Head of caudate nucleus (tissue), 42 donors: ENCODE measurements around the gene SPTBN5.

ENCODE experiments used
- DNase-seq, 42 donors: peaks; one replicate each; pipeline versions ENCODE4 v3.0.0 to v3.0.0-alpha.2; 2020 to 2021; ENCODE audit warnings: mixed read lengths in 7 of 42
- intact Hi-C: fragments of 100-400 bp; cut with DNase I; formaldehyde crosslinking; loops from one replicate; pipeline ENCODE4 v1.15.0; 2022

SPTBN5 gene

DNA sequence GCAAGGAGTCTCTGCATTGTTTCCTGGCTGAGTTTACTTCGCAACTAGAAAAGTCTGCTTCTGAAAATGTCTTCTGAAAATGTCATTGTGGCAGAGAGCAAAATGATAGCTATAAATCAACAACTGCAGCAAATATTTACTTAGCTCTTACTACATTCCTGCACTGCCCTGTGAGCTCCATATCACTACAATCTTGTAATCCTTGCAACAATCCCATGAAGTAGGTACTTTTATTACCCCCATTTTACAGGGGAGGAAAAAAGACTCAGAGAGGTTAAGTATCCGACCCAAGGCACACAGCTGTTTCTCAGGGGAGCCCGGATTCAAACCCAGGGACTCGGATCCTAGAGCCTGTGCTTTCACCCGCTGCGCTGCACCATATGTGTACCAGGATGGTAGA is 34.2 kb upstream of the SPTBN5 start:
- no peak for DNase-seq
- intact Hi-C loops = no loop called here

DNA sequence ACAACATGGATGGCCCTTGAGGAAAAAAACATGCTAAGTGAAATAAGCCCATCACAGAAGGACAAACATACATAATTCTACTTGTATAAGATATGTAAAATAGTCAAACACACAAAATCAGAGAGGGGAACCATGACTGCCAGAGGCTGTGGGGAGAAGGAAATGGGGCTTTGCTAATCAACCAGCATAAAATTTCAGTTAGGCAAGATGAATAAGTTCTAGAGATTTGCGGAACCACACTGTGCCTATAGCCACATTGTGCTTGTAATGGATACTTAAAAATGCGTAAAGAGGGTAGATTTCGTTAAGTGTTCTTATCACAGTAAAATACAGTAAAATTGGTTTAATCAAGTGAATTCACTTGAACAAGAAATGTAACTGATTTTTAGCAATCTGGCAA is 33.7 kb upstream of the SPTBN5 start:
- DNase-seq = no peak
- intact Hi-C loops = no loop called here

DNA sequence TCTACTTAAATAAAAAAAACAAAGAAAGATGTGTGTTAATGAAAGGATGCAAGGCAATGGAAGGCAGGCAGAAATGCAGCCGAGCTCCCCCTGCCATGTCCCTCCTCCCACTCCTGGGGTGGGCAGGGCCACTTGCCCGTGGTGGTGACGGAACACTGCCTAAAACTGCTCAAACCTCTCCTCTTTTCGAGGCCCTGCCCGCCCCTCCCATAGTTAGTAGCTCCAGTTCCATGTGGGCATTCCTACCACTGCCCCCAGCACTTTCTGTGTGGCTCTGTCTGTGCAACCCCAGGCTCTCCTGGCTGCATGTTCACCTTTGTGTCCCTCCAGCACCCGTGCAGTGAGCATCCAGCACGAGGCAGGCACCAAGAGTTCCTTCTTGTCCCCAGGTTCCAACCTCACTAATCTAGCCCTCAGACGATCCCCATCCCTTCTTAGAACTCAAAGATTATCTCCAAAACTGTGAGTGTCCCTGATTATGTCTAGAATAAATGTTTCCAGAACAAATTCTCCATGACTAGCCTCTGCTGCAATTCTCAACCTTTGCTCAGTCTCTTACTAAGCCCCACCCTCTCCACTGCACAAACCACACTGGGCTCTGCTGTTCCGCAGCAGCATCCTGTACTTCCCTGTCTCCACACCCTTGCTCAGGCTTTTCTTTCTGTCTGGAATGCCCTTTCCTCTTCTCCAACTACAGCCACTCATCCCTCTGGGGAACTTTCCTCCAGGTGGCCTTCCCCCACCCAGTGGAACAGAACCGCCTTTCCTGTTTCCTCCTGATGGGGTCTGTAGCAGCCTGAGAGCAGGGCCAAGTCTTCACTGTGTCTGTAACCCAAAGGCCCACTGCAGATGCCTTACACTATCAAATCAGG is 32.6 kb upstream of the SPTBN5 start:
- intact Hi-C loops = no loop called here
- no peak for DNase-seq

DNA sequence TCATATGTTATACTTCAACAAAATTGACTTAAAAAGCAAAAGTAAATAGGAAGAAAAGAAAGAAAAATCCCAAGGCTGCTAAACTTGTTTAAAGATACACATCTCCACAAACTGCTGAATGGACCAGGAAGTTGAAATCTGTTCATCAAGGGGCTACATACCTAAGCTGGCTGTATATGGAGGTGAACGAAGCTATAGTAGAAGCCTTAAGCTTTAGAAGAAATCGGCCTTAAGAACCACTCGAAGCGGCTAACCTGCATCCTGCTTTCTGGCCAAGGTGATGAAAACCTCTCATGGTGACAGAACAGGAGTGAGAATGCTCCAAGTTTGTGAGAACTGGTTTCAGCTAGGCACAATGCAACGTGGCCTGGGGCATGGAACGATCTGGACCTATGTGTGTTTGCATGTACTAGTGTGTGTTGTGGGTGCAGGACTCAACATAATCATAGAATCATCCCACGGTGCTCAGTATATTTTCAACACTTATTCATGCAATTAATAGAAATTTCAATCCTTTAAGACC is 31.3 kb upstream of the SPTBN5 start:
- intact Hi-C loops = no loop called here
- no peak for DNase-seq

DNA sequence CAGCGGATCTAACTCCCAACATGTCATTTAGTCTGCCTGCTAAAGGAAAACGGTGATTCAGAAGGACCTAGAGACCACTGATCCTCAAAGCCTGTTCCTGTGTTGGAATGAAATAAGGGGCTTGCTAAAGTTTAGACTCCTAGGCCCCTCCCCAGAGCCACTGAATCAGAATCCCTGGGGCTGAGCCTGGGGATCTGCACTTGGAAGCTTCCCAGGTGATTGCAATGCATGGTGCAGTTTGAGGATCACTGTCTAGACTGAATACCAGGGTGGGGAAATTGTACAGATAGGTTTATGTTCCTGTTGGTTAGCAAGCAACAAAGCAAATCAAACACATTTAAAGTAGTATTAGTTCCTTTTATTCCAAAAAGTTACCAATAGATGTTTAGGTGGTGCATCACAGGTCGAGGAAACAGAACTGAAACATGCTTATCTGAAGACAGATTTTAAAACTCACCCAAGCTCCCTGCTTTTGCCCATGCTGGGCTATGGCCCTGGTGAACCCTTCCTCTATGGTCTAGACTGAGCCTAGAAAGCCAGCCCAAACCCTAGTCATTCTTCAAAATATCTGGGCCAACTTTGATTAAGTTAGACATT is 29.6 kb upstream of the SPTBN5 start:
- DNase-seq = no peak
- intact Hi-C loops = no loop called here

DNA sequence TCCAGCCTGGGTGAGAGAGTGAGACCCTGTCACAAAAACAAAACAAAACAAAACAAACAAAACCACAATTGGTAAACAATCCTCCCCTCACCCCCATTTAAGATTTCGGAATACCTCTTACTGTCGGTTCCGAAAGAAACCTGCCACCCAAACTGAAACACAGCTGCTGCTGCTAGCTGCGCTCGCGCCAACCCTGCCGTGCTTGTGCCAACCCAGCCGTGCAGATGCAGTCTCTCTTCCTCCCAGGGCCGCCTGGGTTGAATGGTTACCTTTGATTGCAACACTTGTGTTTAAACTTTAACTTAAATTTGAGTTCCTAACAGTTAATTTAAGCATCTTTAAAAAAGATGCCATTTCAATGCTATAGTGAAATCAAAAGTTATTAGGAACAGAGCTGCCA is 28.5 kb upstream of the SPTBN5 start:
- intact Hi-C loops = no loop called here
- no peak for DNase-seq

DNA sequence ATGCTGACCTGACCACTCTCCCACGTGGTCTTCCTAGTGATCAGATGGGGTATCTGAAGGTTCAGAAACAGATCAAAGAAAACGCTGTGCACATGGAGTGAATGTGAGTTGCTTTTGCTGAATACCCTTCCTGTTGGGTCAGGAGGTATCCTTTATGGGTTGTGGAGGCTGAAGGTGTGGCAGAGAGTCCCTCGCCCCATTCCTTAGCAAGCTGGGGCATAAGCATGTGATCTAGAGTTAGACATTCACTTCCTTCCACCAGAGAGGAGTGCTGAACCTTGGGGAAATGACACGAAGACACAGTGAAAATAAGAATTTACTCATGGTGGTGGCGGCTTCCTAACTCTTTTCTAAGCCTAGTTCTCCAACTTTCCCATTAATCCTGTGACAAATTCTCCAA is 27.8 kb upstream of the SPTBN5 start:
- DNase-seq = no peak

DNA sequence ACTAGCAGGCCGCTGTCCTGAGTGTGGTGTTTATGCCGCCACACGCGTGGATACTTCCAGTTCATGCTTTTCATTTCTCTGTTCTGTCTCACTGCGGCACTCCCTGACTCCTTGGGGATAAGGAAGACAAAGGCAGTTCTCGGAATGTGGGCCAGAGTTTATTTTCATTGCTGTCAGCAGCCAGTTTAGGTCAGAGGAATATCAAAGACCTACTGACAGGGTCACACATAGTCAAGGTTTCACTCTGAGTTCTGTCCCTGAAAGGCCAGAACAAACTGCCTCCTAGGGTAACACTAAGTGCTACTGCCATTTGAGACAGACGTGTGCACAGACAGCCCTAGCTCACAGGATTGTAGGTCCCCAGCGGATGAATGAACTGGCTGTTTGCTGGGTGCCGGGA is 27.3 kb upstream of the SPTBN5 start:
- intact Hi-C loops = no loop called here
- DNase-seq = no peak

More for the DNA sequence above, 27.8 kb upstream of the SPTBN5 start:
- intact Hi-C loops = no loop called here

DNA sequence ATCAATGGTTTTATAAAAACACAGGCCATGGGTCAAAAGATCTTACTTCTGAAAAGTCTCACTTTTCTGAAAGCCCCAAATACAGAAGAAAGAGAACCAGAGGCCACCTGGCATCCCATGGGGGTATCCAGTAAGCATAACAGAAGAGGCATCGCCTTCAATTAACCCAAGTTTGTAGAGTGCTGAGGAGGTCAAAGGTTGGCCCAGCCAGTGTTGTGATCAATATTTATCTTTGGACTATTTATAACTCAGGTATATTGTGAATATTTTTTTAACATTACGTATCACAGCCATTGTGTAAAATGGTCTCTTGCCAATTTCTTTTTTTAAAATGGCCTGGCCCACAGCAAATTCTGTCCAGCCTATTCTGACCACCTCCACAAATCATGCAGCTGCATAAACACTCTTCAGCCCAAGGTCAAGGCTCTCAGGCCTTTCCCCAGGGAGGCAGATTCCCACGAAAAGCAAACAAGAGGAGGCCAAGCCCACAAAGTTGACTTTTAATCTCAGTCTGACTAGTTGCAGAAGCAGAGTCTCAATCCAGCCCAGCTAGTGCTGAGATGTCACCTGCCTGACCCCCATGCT is 26.2 kb upstream of the SPTBN5 start:
- intact Hi-C loops = no loop called here
- DNase-seq = no peak

DNA sequence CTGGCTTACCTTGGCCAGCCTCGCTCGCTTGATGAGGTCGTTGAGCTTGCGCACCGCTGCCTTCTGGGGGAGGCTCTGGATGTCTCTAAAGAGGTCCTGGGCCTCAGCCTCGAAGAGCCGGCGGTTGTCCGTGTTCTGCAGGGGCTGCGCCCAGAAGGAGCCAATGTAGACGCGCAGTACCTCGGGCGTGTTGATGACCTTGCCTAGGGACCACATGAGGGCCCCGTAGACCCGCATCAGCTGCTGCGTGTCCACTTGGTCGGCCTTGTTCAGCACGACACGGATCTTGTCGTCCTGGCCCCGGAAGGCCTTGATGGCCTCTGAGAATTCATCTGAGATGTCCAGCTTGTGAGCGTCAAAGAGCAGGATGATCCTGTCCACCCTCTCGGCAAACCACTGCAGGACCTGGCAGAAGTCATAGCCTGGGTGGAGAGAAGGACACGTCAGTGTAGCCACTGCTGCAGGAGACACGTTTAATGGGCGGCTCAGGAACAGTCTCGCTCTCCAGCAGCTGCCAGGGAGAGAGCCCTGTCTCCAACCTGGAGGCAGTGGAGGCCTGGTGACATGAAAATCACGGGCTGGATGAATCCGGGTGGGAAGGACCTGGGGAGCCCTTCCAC is 25.5 kb upstream of the SPTBN5 start:
- intact Hi-C loops = no loop called here
- no peak for DNase-seq

DNA sequence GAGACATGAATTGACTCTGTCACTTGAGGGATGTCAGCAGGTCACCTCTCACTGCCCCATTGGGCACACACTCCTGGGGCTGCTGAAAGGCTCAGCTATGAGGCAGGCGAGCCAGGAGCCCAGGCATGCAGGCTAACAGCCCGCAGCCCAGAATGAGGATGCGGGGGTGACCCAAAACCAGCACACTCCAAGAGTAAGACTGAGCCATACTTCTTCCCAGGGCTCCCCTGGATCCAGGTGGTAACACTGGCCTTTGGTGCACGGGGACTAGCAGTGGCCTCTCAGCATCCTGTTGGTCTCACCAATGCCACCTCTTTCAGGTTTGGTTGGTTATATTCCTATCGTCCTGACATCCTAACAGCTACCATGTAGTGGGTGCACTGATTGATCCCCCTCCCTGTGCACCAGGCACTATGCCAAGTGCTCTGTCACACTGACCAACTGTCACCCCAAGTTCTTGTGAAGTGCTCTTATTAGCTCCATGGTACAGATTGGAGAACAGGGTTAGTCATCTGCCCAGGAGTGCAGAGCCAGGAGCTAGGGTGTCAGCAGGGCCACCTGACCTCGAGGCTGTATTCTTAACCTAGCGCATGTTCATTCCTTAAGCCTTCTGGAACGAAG is 24.8 kb upstream of the SPTBN5 start:
- DNase-seq = no peak
- intact Hi-C loops = no loop called here

DNA sequence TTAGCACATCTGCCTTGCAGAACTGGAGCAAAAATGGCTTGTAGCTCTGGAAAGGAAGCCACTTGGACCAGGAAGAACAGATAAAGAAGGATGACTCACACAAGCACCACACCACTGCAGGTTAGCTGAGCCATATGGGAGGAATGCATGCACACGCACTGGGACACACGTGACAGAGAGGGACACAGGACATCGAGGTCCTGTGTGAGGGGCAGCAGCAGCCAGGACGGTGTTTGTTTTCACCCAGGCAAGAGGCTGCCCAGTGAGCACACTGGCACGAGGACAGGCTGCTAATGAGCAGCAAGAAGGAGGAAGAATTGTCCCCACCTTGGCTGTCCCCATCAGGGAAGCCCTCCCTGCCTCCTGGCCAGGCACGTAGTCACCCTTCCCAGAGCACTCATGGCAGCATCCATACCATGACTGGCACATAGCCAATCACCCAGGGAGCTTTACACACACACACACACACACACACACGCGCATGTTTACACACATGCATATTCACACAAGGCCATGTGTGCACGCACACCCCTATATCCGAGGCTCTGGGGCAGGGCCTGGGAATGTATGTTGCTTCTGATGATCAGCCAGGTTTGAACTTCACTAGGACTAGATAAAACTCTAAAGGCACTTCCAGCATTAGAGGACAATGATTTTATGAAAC is 24.0 kb upstream of the SPTBN5 start:
- peak in 1 of 42 donors; percentile 16 for DNase-seq
- intact Hi-C loops = no loop called here

DNA sequence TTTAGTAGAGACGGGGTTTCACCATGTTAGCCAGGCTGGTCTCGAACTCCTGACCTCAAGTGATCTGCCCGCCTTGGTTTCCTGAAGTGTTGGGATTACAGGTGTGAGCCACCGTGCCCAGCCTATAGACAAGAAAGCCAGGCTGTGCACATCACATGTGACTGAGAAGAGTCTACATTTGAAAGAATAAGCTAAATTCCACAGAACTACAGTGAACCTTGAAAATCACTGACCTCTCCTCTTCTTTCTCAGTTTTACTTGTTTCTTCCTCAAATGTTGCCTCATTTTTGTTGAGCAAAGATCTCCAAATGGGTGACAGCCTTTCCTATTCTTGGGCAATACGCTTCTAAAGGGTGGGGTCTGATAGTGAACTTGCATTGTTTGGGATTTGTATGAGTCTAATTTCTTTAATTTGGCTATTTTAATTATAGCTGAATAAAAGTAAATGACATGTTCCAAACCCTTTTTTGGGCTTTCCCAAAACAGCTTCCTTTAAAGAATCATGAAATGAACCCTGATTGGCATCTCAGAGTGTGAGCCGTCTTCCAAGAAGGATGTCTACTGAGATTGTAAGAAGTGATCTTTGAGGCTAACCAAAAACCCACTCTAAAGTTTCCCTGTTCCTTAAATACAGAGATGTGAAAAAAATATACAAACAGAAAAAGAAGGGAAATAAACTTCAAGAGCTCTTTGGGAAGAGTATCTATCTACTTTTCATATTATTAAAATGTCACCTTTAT is 21.6 kb upstream of the SPTBN5 start:
- intact Hi-C loops = no loop called here
- DNase-seq = no peak

DNA sequence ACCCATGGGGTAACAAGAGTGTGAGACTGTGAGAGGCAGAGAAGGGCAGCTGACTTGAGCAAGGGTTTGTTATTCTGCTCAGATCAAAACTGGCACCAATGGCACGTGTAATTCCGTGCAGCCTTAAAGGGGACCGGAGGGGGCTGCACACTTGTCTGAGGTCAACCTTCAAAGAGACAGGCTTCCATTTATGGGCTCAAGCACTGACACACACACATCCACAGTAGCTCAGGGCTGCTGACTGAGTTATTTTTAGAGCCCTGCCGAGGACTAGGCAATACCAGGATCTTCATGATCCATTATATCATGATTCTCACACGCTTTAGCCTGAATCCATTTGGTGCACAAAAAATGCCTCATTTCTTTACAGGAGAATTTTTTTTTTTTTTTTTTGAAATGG is 20.6 kb upstream of the SPTBN5 start:
- intact Hi-C loops = no loop called here

DNA sequence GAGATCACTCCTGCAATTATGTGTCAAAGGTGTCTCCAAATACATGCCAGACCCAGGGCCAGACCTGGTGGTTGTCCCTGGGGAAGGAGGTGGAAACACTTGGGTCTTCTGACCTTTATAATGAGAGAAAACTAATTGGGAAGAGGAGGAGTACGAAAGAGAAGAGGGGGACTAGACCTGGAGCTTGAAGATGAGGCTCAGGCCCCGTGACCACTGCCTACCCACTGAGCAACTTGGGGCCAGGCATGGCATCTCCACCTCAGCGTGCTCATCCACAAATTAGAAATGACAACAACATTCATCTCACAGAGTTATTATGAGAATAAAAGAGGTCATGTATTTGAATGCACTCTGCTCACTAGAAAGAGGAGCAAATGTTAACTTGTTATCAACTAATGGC is 19.4 kb upstream of the SPTBN5 start:
- no peak for DNase-seq
- intact Hi-C loops = no loop called here

More for the DNA sequence above, 20.6 kb upstream of the SPTBN5 start:
- peak in 1 of 42 donors; percentile 29 for DNase-seq

DNA sequence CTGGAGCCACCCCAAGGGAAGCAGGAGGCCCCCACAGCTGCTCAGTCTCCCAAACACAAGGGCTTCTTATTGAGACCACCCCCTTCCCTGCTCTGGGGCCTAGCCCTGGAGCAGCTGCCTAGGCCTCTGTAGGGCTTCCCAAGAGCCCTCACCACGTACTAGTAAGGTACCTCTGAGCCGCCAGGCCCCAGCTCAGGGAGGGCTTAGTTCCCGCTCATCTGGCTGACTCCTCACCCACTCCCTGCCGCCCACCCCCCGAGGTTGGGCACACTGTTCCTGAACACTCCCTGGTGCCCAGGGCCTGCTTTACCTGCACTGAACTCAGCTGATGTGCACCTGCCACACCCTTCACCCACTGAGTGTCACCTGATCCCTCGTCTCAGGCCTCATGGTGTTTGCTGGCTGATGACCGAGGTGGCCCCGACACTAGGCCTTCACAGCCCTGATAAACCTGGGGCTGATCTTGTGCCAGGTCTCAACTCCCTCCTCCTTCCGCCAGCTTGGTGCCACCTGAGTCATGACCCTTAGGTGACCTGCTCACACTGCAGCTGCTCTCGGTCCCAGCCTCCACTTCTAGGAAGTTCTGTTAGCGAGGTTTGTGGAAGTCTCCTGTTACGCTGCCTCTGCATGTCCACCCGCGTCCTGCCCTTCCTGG is 18.0 kb upstream of the SPTBN5 start:
- no peak for DNase-seq
- intact Hi-C loops = no loop called here

DNA sequence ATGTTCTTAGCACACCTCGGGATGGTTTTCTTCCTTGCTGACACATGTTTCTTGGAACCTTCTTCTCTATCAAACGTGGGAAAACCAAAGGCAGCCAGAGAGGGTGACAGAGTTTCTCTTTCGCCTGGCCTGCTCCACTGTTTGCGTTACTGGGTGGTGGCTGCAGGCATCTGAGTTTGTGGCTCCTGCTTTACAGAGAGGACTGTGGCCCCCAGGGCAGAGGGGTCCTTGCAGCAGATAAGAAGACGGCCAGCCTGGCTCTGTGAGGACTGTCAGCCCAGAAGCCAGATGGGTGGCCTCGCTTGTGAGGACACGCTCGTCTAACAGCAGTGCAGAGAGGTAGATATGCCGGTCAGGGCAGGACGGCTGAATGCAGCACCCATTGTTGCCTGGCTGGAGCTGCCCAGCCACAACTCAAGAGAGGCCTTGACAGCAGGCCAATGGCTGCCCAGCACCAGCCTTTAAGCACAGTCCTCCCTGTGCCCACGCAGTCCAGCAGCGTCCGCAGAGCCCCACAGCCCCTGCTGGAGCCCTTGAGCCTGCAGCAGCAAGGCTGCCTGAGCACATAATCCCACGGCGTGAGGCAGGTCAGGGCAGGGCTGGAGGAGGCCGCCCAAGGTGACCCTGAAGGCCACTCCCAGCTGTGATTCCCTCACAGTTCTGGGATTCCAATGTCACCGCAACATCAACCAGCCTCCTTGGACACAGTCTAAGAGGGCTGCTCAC is 15.0 kb upstream of the SPTBN5 start:
- no peak for DNase-seq
- intact Hi-C loops = loop anchor here (10.0 kb wide), 1 partner anchor 334 kb away; no protein-coding TSS in a partner anchor
